MCF 10A (cell line): Measurements from ENCODE around the gene AGO1. TPM values are rescaled to one million over a fixed set of nuclear protein-coding genes. Genes with fewer than 3 reads are reported as not detected.
A peak's percentile ranks its signal among the peaks of the same experiment; 100 is the strongest.

Experiments used
- Bru-seq: library from RNA; stranded (reverse); fragments of 400-500 nt; gene quantifications from one replicate; lab custom pipeline; 2021; lab: Mats Ljungman, UMichigan
- BruChase-seq, 2 experiments: library from RNA; stranded (reverse); fragments of 400-500 nt; gene quantifications; one replicate each; lab custom pipeline; 2021; lab: Mats Ljungman, UMichigan
- BruUV-seq: library from RNA; stranded (reverse); fragments of 400-500 nt; replicated peaks from 2 replicates; lab custom pipeline; 2021; lab: Mats Ljungman, UMichigan
- CTCF ChIA-PET: fragments of 300-600 bp; sonication (Branson Sonifier 250); formaldehyde crosslinking; extraction: SDS; loops from one replicate; lab custom pipeline; 2021; ENCODE audit warnings: antibody characterized with exemption, inconsistent platforms; lab: Yijun Ruan, JAX
- POLR2A ChIA-PET: fragments of 300-600, 350-650 bp; sonication (Branson Sonifier 250); formaldehyde crosslinking; extraction: SDS; loops from one replicate; lab custom pipeline; 2020; ENCODE audit warnings: antibody characterized with exemption, inconsistent platforms; lab: Yijun Ruan, JAX
- DNase-seq: peaks from one replicate; pipeline ENCODE4 v3.0.0-alpha.2; 2018; ENCODE audit not compliant: unreplicated experiment
- H3K27ac Mint-ChIP-seq: one replicate; pipeline ENCODE4 v1.8.0; 2022; ENCODE audit warnings: mild to moderate bottlenecking, low read depth, mixed read lengths; ENCODE audit not compliant: unreplicated experiment
- H3K27me3 Mint-ChIP-seq: one replicate; pipeline ENCODE4 v1.8.0; 2022; ENCODE audit warnings: mixed read lengths; ENCODE audit not compliant: insufficient read depth, unreplicated experiment
- H3K36me3 Mint-ChIP-seq: one replicate; pipeline ENCODE4 v1.8.0; 2022; ENCODE audit warnings: mild to moderate bottlenecking, moderate library complexity, mixed read lengths; ENCODE audit not compliant: insufficient read depth, unreplicated experiment
- H3K4me1 Mint-ChIP-seq: one replicate; pipeline ENCODE4 v1.8.0; 2022; ENCODE audit warnings: mixed read lengths; ENCODE audit not compliant: insufficient read depth, unreplicated experiment
- H3K4me3 Mint-ChIP-seq: one replicate; pipeline ENCODE4 v1.8.0; 2022; ENCODE audit warnings: mild to moderate bottlenecking, moderate library complexity, mixed read lengths; ENCODE audit not compliant: unreplicated experiment
- H3K9me3 Mint-ChIP-seq: one replicate; pipeline ENCODE4 v1.8.0; 2022; ENCODE audit warnings: mixed read lengths; ENCODE audit not compliant: unreplicated experiment
- intact Hi-C: fragments of 100-400 bp; cut with micrococcal nuclease; formaldehyde crosslinking; loops from 2 replicates; pipeline ENCODE4 v1.14.1; 2022
- long read RNA-seq: library from polyadenylated mRNA; stranded (forward); transcript quantifications from one replicate; pipeline ENCODE4 v2.0.0, GENCODE V29; 2022
- total RNA-seq: library from RNA; stranded (reverse); gene quantifications from 2 replicates; pipeline ENCODE4 v1.2.3, GENCODE V29; 2022
- TF ChIP-seq, protein P1 (sequence below): fragments of 200-600 bp; IDR thresholded peaks from one replicate; pipeline ENCODE4 v1.8.0; 2022; ENCODE audit warnings: antibody characterized with exemption, mild to moderate bottlenecking; ENCODE audit not compliant: unreplicated experiment

Gene AGO1
- total RNA-seq (13.5 and 15.7 TPM in 2 replicates), Bru-seq, nascent RNA (percentile 54 among the genes with signal in this experiment), BruChase-seq, experiment 1, labeled RNA remaining after a 6-hour chase (percentile 84 among the genes with signal in this experiment), BruChase-seq, experiment 2, labeled RNA remaining after a 2-hour chase (percentile 72 among the genes with signal in this experiment)
- long read RNA-seq, partial matches to known transcripts: 0 of 3 reads
- long read RNA-seq, other reads (novel, unspliced or antisense): 3 of 3 reads

DNA sequence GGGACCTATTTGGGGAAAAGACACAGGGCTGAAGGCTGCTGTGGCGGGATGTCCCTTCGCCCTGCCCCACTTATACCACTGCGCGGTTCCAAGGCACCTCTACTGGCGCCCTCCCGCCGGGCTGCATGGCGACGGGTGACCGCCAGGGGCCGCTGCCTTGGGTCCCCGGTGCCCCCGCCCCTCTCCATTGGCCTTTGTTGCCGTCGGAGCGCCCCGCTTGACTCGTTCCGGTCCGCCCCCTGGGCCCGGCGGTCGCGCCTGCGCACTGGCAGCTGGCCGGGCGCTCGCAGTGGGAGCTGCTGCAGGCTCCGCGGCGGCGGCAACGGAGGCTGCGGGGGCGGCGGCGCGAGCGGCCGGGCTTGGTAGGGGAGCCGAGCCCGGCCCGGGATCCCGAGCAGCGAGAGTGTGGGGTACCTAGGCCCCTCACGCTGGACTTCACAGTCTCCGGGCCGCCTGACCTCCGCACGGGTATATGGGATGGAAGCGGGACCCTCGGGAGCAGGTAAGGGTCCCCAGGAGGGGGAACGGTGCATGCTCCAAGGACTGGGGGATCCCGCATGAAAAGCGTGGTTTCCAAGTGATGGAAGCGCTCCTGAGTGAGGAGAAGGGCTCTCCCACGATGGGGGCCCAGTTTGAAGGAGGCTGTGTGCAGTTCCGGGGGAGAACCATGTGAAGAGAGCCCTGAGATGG lies at the start of gene AGO1:
Gene AGO1 (plus strand): TSS at position 265 of the 690 bp plus-strand sequence. CDS start 213 bp downstream, at position 478.
- intact Hi-C loops: loop anchor here (2.0 kb wide), 1 partner anchor 48 kb away; the partner anchor contains the start of gene AGO3
- peaks cover 18% of the 10 kb centered on the region for H3K4me1 Mint-ChIP-seq
- H3K36me3 Mint-ChIP-seq: no peaks in the 10 kb centered on the region
- ChIA-PET CTCF (interaction anchor here (0.5 to 2.8 kb wide), 21 partner anchors 8 to 1097 kb away, joined by 3 to 22 read pairs (median 4); partner anchors contain the start of gene AGO3), POLR2A (interaction anchor here (0.8 to 5.1 kb wide), 6 partner anchors 10 to 277 kb away, joined by 3 to 25 read pairs (median 3); partner anchors contain the start of genes AGO3 and TRAPPC3)
- no peaks in the 10 kb centered on the region for H3K9me3 Mint-ChIP-seq
- H3K27me3 Mint-ChIP-seq: no peaks in the 10 kb centered on the region
- H3K4me3 Mint-ChIP-seq: peak within 1 kb of the TSS; percentile 94
- peak within 1 kb of the TSS; percentile 90 for H3K27ac Mint-ChIP-seq
- no TSS peak for BruUV-seq
- TF ChIP-seq, protein P1, sequence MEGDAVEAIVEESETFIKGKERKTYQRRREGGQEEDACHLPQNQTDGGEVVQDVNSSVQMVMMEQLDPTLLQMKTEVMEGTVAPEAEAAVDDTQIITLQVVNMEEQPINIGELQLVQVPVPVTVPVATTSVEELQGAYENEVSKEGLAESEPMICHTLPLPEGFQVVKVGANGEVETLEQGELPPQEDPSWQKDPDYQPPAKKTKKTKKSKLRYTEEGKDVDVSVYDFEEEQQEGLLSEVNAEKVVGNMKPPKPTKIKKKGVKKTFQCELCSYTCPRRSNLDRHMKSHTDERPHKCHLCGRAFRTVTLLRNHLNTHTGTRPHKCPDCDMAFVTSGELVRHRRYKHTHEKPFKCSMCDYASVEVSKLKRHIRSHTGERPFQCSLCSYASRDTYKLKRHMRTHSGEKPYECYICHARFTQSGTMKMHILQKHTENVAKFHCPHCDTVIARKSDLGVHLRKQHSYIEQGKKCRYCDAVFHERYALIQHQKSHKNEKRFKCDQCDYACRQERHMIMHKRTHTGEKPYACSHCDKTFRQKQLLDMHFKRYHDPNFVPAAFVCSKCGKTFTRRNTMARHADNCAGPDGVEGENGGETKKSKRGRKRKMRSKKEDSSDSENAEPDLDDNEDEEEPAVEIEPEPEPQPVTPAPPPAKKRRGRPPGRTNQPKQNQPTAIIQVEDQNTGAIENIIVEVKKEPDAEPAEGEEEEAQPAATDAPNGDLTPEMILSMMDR: peak; percentile 88
- peak; percentile 94 for DNase-seq

DNA sequence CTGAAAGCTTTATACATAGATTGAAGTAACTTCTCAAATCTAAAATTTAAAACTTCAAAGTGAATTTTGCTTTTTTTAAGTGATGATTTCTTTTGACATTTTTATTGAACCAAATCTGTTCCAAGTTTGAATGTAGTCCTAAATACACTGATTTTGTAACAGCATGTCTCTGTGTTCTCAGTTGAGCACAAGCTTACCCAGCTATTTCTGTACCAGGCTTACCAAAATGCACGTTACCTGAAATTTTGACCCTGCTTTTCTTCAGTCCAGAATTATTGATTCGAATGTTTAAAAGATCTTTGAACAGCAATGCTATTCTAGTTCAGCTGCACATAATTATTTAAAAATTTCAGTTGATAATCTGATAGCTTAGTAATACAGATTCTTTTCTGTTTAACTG lies 49.6 kb upstream of the AGO1 start:
- POLR2A ChIA-PET: interaction anchor here (0.6 kb wide), 1 partner anchor 84 kb away, joined by 3 read pairs; no protein-coding TSS in a partner anchor
- no peak for DNase-seq
- TF ChIP-seq, protein P1: no peak
- no peak overlapping the region for H3K27ac Mint-ChIP-seq
- peaks cover 64% of the 10 kb centered on the region for H3K36me3 Mint-ChIP-seq
- intact Hi-C loops: no loop called here
- no peaks in the 10 kb centered on the region for H3K4me1 Mint-ChIP-seq
- H3K4me3 Mint-ChIP-seq: no peak overlapping the region
- no peaks in the 10 kb centered on the region for H3K9me3 Mint-ChIP-seq
- CTCF ChIA-PET: interaction anchor here (1.0 kb wide), 1 partner anchor 81 kb away, joined by 4 read pairs; no protein-coding TSS in a partner anchor
- no peaks in the 10 kb centered on the region for H3K27me3 Mint-ChIP-seq
- no TSS peak for BruUV-seq

DNA sequence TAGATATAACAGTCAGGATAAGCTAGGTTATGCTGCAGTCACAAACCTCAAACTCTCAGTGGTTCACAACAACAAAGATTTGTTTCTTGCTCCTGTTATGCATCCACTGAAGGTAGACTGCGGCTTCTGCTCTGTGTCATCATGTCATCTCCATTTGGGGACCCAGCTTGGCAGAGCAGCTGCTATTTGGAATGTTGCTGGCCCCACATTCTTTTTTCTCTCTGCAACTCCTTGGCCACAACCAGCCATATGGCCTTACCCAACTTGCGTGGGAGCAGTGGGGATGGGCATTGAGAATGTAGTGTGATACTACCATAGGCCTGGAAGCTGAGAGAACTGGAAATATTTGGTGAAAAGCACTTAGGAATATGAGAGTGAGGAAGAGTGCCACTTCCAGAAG lies 48.8 kb upstream of the AGO1 start:
- no peak for DNase-seq
- CTCF ChIA-PET: interaction anchor here (0.6 to 1.0 kb wide), 3 partner anchors 39 to 80 kb away, joined by 3 to 4 read pairs (median 3); no protein-coding TSS in a partner anchor
- POLR2A ChIA-PET: no interaction called here
- intact Hi-C loops: no loop called here
- TF ChIP-seq, protein P1: no peak
- H3K36me3 Mint-ChIP-seq: peaks cover 57% of the 10 kb centered on the region
- H3K9me3 Mint-ChIP-seq: no peaks in the 10 kb centered on the region
- H3K27ac Mint-ChIP-seq: no peak overlapping the region
- H3K4me3 Mint-ChIP-seq: no peak overlapping the region
- BruUV-seq: no TSS peak
- H3K4me1 Mint-ChIP-seq: no peaks in the 10 kb centered on the region
- H3K27me3 Mint-ChIP-seq: no peaks in the 10 kb centered on the region

DNA sequence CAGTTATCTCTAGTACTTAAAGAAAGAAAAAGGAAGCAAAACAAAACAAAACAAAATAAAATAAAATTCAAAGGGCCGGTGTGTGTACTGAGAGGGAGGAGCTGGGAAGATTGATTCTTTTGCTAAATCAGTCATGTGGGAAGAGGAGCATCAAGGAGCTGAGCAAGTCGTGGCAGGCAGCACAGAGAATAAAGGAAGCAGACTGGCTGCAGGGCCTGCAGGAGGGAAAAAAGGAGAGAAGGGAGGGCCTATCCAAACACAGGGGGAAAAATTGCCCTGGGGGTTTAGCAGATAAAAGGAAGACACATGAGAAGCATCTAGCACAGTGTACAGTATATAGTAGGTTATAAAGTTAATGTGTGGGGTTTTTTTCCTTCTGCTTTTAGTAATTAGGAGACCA lies 47.6 kb upstream of the AGO1 start:
- H3K9me3 Mint-ChIP-seq: no peaks in the 10 kb centered on the region
- intact Hi-C loops: no loop called here
- TF ChIP-seq, protein P1: no peak
- H3K27ac Mint-ChIP-seq: no peak overlapping the region
- BruUV-seq: no TSS peak
- DNase-seq: no peak
- POLR2A ChIA-PET: no interaction called here
- H3K27me3 Mint-ChIP-seq: no peaks in the 10 kb centered on the region
- no peaks in the 10 kb centered on the region for H3K4me1 Mint-ChIP-seq
- CTCF ChIA-PET: interaction anchor here (0.7 kb wide), 1 partner anchor 100 kb away, joined by 4 read pairs; no protein-coding TSS in a partner anchor
- H3K36me3 Mint-ChIP-seq: peaks cover 57% of the 10 kb centered on the region
- H3K4me3 Mint-ChIP-seq: no peak overlapping the region
